Measurements from ENCODE around the gene ADPRH. TPM values are rescaled to one million over a fixed set of nuclear protein-coding genes. Genes with fewer than 3 reads are reported as not detected.
A peak's percentile ranks its signal among the peaks of the same experiment; 100 is the strongest.

ADPRH gene
- total RNA-seq, 2 donors from 2014 or later = 3.0 to 6.5 TPM

DNA sequence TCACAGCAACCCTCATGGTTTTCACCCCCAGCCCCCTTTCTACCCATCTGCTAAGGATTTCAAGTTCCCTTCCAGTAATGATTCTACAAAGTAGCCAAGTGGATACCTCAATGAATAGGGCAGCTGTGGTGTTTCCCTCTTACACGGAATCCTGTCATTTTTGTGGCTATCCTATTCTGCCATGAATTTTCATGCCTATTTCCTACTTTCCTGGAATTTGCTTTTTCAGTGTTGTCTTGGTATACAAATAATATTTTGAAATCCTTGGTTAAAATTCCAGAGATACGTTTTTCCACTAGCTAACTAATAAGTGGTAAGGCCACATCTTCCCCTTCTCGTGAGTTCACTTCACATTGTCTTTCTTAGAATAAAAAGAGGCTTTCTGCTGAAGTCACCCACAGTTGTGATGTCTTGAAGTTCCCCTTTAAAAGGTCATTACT, 7.5 kb downstream of the ADPRH start:
- no peak for ATAC-seq
- intact Hi-C loops (cut with DNase I) = no loop called here

DNA sequence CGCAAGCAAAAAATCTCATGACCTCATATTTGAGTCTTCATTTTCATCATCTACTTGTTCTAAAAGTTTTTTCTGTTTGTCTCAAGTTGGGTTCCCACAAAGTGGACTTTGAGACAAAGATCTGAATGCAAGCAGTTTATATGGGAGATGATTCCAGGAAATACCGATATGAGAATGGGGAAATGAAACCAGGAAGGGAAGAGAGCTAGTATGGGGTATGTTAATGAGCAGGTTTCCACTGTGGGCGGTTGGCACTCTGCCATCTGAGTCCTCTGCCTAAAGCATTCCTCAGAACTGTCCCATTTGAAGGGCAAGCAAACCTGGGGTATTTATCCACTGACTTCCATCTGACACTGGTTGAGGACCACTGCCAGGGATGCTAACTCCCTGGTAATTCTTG, 8.8 kb downstream of the ADPRH start:
- DNase-seq = peak; percentile 21 to 65 (median 27)
- no peaks in the 10 kb centered on the region for H3K36me3 ChIP-seq (replicated peaks in 1 of 2; ENCODE audit: insufficient read depth in 1 of 2, low read depth in 2 of 2)
- no peak for TF ChIP-seq POLR2A (IDR thresholded peaks at IDR 0.05)
- TF ChIP-seq, protein P1, sequence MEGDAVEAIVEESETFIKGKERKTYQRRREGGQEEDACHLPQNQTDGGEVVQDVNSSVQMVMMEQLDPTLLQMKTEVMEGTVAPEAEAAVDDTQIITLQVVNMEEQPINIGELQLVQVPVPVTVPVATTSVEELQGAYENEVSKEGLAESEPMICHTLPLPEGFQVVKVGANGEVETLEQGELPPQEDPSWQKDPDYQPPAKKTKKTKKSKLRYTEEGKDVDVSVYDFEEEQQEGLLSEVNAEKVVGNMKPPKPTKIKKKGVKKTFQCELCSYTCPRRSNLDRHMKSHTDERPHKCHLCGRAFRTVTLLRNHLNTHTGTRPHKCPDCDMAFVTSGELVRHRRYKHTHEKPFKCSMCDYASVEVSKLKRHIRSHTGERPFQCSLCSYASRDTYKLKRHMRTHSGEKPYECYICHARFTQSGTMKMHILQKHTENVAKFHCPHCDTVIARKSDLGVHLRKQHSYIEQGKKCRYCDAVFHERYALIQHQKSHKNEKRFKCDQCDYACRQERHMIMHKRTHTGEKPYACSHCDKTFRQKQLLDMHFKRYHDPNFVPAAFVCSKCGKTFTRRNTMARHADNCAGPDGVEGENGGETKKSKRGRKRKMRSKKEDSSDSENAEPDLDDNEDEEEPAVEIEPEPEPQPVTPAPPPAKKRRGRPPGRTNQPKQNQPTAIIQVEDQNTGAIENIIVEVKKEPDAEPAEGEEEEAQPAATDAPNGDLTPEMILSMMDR (IDR thresholded peaks at IDR 0.05) = no peak
- no peaks in the 10 kb centered on the region for H3K4me1 ChIP-seq
- intact Hi-C loops (cut with DNase I) = no loop called here
- no peak overlapping the region for H3K4me3 ChIP-seq
- no peak overlapping the region for H3K27ac ChIP-seq
- H3K9me3 ChIP-seq = no peaks in the 10 kb centered on the region
- 77 to 78% methylated on average over 3 of the region's 3 CpGs for WGBS, 2 donors
- no peak for ATAC-seq
- H3K27me3 ChIP-seq = no peaks in the 10 kb centered on the region

More for the DNA sequence above, 7.5 kb downstream of the ADPRH start:
- H3K9me3 ChIP-seq = no peaks in the 10 kb centered on the region
- no peak overlapping the region for H3K27ac ChIP-seq
- H3K27me3 ChIP-seq = no peaks in the 10 kb centered on the region
- no peak for TF ChIP-seq POLR2A (IDR thresholded peaks at IDR 0.05)
- TF ChIP-seq, protein P1 (IDR thresholded peaks at IDR 0.05) = no peak
- no peak overlapping the region for H3K4me3 ChIP-seq
- DNase-seq = no peak
- WGBS, 2 donors = 85 to 87% methylated on average over 3 of the region's 3 CpGs
- H3K4me1 ChIP-seq = no peaks in the 10 kb centered on the region
- H3K36me3 ChIP-seq (replicated peaks in 1 of 2; ENCODE audit: insufficient read depth in 1 of 2, low read depth in 2 of 2) = no peaks in the 10 kb centered on the region

DNA sequence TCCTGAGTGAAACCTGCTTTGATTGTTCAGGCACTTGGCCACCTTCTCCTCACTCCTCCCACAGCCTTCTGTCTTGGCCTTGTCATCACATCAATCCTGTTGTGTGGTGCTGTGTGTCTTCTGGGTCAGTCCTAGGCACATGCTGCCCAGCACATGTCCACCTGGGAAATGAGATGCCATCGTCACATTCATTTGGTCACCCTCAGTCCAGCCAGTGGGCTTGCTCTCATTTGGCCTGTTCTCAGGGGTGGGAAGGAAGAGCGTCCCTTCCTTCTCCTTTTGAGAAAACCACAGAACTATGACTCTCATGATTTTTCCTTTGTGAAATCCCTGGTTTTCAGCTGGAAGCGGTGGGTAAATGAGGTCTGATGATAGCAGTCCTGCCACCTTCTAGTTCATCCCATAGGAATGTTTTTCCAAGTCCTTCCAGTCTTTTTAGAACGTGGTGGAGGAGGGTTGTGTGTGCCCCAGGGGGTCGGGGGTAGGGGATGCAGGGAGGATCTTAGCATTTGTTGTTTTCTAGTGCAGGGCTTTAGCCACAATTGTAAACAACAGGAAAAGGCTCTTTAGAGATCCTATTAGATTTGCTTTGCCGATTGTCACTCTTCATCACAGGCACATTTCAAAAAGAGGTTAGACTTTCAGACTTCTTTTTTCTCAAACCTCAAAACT, 9.9 kb downstream of the ADPRH start:
- Histone ChIP-seq H3K27ac (no peak overlapping the region), H3K27me3 (no peaks in the 10 kb centered on the region), H3K4me3 (no peak overlapping the region), H3K36me3 (replicated peaks in 1 of 2; ENCODE audit: insufficient read depth in 1 of 2, low read depth in 2 of 2) (no peaks in the 10 kb centered on the region), H3K4me1 (no peaks in the 10 kb centered on the region), H3K9me3 (no peaks in the 10 kb centered on the region)
- DNase-seq (peak in 1 of 4 donors; percentile 40), ATAC-seq (no peak)
- no peak for TF ChIP-seq POLR2A (IDR thresholded peaks at IDR 0.05)
- TF ChIP-seq, protein P1 (IDR thresholded peaks at IDR 0.05) = no peak
- WGBS, 2 donors = 55 to 70% methylated on average over 6 of the region's 6 CpGs
- intact Hi-C loops (cut with DNase I) = no loop called here

DNA sequence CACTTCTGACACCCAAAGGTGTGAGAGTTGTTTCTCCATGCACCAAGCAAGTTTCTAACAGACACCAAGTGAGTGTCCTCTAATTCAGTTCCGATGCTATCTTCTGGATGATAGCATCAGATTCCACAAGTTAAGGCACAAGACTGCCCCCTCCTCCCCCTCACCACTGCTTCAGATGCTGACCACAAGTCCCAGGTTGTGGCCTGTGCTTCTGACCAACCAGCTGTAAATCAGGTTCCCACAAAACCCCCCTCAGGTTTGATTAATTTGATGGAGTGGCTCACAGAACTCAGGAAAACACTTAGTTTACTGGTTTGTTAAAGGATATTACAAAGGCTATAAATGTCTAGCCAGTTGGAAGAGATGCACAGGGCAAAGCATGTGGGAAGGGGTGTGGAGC, 11.4 kb downstream of the ADPRH start:
- TF ChIP-seq, protein P1 (IDR thresholded peaks at IDR 0.05) = no peak
- Histone ChIP-seq H3K9me3 (no peaks in the 10 kb centered on the region), H3K4me1 (no peaks in the 10 kb centered on the region), H3K27me3 (no peaks in the 10 kb centered on the region), H3K36me3 (replicated peaks in 1 of 2; ENCODE audit: insufficient read depth in 1 of 2, low read depth in 2 of 2) (no peaks in the 10 kb centered on the region), H3K4me3 (no peak overlapping the region), H3K27ac (no peak overlapping the region)
- ATAC-seq = no peak
- 73 to 80% methylated on average over 1 of the region's 1 CpG for WGBS, 2 donors
- intact Hi-C loops (cut with DNase I) = no loop called here
- DNase-seq = no peak

DNA sequence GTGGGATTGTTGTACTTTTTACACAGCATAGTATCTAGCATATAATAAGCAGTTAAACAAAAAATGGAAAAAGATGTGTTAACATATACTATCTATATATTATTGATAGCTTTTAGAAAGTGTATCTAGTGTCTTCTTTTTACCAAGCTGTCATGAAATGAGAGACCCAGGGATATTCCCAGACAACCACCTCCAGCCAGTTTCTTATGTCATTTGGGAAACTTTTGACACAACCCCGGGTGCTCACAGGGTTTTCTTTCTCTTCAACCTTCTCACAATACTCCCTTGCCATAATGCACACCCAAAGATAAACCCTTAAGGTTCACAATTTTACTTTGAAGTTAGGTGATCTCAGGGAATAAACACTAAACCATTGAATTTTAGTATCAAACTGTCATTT, 13.6 kb downstream of the ADPRH start:
- 56 to 61% methylated on average over 1 of the region's 1 CpG for WGBS, 2 donors
- Histone ChIP-seq H3K36me3 (replicated peaks in 1 of 2; ENCODE audit: insufficient read depth in 1 of 2, low read depth in 2 of 2) (no peaks in the 10 kb centered on the region), H3K9me3 (no peaks in the 10 kb centered on the region), H3K27me3 (no peaks in the 10 kb centered on the region), H3K27ac (no peak overlapping the region), H3K4me3 (no peak overlapping the region), H3K4me1 (peaks cover 8% of the 10 kb centered on the region)
- no peak for DNase-seq
- intact Hi-C loops (cut with DNase I) = no loop called here
- no peak for TF ChIP-seq POLR2A (IDR thresholded peaks at IDR 0.05)
- TF ChIP-seq, protein P1 (IDR thresholded peaks at IDR 0.05) = no peak
- ATAC-seq = no peak

Data from body of pancreas (tissue), 4 donors.